Osteocyte (in vitro differentiated cells): Measurements from ENCODE around the gene SLC22A17. TPM values are rescaled to one million over a fixed set of nuclear protein-coding genes. Genes with fewer than 3 reads are reported as not detected.

Experiments
- DNase-seq: peaks from one replicate; pipeline ENCODE4 v3.0.0; 2021; ENCODE audit warnings: mixed read lengths; ENCODE audit not compliant: unreplicated experiment; ENCODE audit errors: extremely low spot score
- H3K27ac Mint-ChIP-seq: one replicate; pipeline ENCODE4 v1.8.0; 2021; ENCODE audit warnings: mild to moderate bottlenecking, mixed read lengths; ENCODE audit not compliant: unreplicated experiment
- H3K27me3 Mint-ChIP-seq: one replicate; pipeline ENCODE4 v1.8.0; 2021; ENCODE audit warnings: mixed read lengths; ENCODE audit not compliant: unreplicated experiment
- H3K36me3 Mint-ChIP-seq: one replicate; pipeline ENCODE4 v1.8.0; 2021; ENCODE audit warnings: mixed read lengths; ENCODE audit not compliant: unreplicated experiment
- H3K4me1 Mint-ChIP-seq: one replicate; pipeline ENCODE4 v1.8.0; 2021; ENCODE audit warnings: mixed read lengths; ENCODE audit not compliant: unreplicated experiment
- H3K4me3 Mint-ChIP-seq: one replicate; pipeline ENCODE4 v1.8.0; 2021; ENCODE audit warnings: mild to moderate bottlenecking, moderate library complexity, mixed read lengths; ENCODE audit not compliant: unreplicated experiment
- H3K9me3 Mint-ChIP-seq: one replicate; pipeline ENCODE4 v1.8.0; 2021; ENCODE audit warnings: mixed read lengths; ENCODE audit not compliant: unreplicated experiment
- total RNA-seq: library from RNA; stranded (reverse); gene quantifications from 2 replicates; pipeline ENCODE4 v1.2.1, GENCODE V29; 2021
- TF ChIP-seq, protein P1 (sequence below): fragments of 200-600 bp; sonication (generic); IDR thresholded peaks from 2 replicates; pipeline ENCODE4 v1.5.0; 2021; ENCODE audit warnings: antibody characterized with exemption, mild to moderate bottlenecking, moderate library complexity

The SLC22A17 gene
- total RNA-seq, 1 donor from 2014 or later = 42.7 TPM

- Mint-ChIP-seq H3K4me1 (peaks cover 5% of the 10 kb centered on the region), H3K27ac (no peak overlapping the region), H3K36me3 (no peaks in the 10 kb centered on the region), H3K4me3 (no peak overlapping the region), H3K9me3 (no peaks in the 10 kb centered on the region), H3K27me3 (peaks cover 2% of the 10 kb centered on the region)
- TF ChIP-seq, protein P1, sequence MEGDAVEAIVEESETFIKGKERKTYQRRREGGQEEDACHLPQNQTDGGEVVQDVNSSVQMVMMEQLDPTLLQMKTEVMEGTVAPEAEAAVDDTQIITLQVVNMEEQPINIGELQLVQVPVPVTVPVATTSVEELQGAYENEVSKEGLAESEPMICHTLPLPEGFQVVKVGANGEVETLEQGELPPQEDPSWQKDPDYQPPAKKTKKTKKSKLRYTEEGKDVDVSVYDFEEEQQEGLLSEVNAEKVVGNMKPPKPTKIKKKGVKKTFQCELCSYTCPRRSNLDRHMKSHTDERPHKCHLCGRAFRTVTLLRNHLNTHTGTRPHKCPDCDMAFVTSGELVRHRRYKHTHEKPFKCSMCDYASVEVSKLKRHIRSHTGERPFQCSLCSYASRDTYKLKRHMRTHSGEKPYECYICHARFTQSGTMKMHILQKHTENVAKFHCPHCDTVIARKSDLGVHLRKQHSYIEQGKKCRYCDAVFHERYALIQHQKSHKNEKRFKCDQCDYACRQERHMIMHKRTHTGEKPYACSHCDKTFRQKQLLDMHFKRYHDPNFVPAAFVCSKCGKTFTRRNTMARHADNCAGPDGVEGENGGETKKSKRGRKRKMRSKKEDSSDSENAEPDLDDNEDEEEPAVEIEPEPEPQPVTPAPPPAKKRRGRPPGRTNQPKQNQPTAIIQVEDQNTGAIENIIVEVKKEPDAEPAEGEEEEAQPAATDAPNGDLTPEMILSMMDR = no peak
- DNase-seq = no peak
Observed at GRCh38 chr14:23348297-23348655, 4.4 kb downstream of the SLC22A17 start.

DNA sequence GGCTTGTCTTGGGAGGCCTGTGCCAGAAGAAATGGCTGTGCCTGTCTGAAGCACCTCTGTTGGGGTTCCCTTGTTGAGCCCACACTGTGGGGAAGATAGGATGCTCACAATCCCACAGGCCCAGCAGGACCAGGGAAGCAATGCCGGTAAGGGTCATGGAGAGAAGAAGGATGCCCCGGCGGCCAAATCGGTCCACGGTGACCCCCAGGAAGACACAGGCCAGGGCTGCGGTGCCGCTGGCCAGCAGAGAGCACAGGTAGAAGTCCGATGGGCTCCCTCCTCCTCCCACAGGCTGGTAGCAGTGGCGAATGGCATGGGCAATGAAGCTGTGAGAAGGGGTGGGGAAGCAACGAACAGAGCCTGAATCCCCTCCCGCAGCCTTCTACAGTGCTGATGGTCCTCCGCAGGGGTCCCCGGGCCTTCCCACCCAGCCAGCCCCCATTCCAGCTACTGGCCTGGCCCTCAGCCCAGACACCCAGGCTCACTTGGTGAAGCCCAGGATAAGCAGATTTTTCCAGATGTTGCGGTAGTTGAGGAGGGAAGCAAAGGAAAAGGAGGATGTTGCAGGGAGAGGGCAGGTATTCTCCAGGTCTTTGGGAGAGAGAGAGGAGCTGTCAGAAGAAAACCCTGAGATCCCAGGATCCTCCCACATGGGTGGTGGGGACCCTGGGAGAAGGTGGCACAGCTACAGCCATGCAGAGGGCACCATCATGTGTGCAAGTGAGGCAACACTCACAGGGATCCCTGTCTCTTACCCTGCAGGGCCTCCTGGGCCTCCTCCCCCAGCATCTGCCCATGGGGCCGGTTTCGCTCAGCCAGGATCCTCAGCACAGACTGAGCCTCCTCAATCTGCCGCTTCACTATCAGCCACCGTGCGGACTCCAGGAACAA lies 5.0 kb downstream of the SLC22A17 start:
- Mint-ChIP-seq H3K9me3 (no peaks in the 10 kb centered on the region), H3K4me3 (no peak overlapping the region), H3K27ac (no peak overlapping the region), H3K36me3 (no peaks in the 10 kb centered on the region), H3K4me1 (peaks cover under 1% of the 10 kb centered on the region), H3K27me3 (peaks cover 6% of the 10 kb centered on the region)
- no peak for DNase-seq
- TF ChIP-seq, protein P1 = no peak

DNA sequence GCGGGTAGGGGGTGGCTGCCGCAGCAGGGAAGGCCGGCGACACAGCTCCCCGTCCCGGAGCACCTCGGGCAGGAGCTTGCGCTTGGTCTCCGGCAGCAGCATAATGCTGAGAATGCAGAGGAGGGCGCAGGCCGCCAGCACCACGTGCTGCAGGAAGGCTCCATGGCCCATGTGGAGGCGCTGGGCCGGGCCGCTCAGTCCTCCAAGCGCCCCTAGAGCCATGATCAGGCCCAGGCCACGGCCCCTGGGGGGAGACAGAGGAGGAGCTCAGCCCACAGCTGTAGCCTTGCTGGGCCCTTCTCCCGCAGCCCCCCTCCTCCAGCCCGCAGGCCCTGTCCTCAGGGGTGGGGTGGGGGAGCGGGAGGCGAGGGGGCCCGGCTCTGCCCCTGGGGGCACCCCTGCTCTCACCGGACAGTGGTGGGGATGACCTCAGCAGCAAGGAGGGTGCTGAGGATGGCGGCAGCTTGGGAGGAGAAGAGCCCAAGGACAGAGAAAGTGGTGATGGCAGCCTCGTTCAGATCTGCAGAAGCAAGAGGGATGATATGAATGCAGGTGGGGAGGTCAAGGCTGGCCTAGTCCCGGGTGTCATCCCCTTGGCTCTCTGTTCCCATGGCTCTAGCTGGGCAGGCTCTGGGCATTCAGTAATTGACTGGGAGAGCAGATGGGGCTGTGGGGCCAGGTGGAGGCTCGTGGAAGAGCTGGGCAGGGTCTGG lies 5.8 kb downstream of the SLC22A17 start:
- Mint-ChIP-seq H3K4me1 (no peaks in the 10 kb centered on the region), H3K27me3 (peaks cover 6% of the 10 kb centered on the region), H3K4me3 (no peak overlapping the region), H3K36me3 (no peaks in the 10 kb centered on the region), H3K27ac (no peak overlapping the region), H3K9me3 (no peaks in the 10 kb centered on the region)
- no peak for DNase-seq
- TF ChIP-seq, protein P1 = no peak

- TF ChIP-seq, protein P1 = no peak
- Mint-ChIP-seq H3K36me3 (no peaks in the 10 kb centered on the region), H3K27me3 (peaks cover 6% of the 10 kb centered on the region), H3K4me3 (no peak overlapping the region), H3K4me1 (no peaks in the 10 kb centered on the region), H3K9me3 (no peaks in the 10 kb centered on the region), H3K27ac (no peak overlapping the region)
- no peak for DNase-seq
Observed at GRCh38 chr14:23345987-23346692, 6.5 kb downstream of the SLC22A17 start.

DNA sequence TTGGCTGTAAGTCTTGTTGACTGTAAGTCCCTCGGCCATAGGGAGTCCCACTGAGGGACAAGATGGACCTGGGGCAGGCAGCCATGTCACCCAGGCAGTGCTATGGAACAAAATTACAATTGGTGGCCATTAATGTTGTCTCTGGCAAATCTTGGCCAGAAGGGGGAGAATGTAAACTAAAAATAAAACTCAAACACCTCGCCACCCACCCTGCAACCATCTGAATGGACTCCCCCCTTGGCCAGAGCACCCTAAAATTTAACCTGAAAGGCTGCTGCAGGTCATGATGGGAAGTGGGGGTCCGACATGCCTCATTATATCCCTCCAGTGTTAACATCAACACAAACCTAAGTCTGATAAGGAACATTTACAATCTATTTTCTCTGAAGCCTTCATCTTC lies 8.2 kb downstream of the SLC22A17 start:
- H3K27me3 Mint-ChIP-seq = peaks cover 6% of the 10 kb centered on the region
- H3K4me1 Mint-ChIP-seq = no peaks in the 10 kb centered on the region
- H3K27ac Mint-ChIP-seq = no peak overlapping the region
- H3K9me3 Mint-ChIP-seq = peaks cover 13% of the 10 kb centered on the region
- TF ChIP-seq, protein P1 = no peak
- no peaks in the 10 kb centered on the region for H3K36me3 Mint-ChIP-seq
- H3K4me3 Mint-ChIP-seq = no peak overlapping the region
- DNase-seq = no peak
